Upper lobe of left lung (tissue), 4 donors: ENCODE data around the gene GYG1.

Source experiments
- EP300 ChIP-seq, 4 donors: sonication (generic); formaldehyde crosslinking; IDR thresholded peaks; one replicate each; pipeline ENCODE4 v1.5.1; 2017; ENCODE audit warnings: antibody characterized with exemption in 4 of 4, control low read depth in 2 of 4
- POLR2AphosphoS5 ChIP-seq, 2 donors: sonication (generic); formaldehyde crosslinking; IDR thresholded peaks; one replicate each; pipeline ENCODE4 v1.5.1; 2017; ENCODE audit warnings: antibody characterized with exemption in 2 of 2
- TF ChIP-seq, protein P1 (sequence below), 6 experiments: fragments of 450-650 bp in 4 of 6; fragments of 200-600 bp in 2 of 6; sonication (generic) in 2 of 6; IDR thresholded peaks; one replicate each; pipeline ENCODE4 v1.5.1; 2016 to 2019; ENCODE audit warnings: antibody characterized with exemption in 6 of 6

DNA sequence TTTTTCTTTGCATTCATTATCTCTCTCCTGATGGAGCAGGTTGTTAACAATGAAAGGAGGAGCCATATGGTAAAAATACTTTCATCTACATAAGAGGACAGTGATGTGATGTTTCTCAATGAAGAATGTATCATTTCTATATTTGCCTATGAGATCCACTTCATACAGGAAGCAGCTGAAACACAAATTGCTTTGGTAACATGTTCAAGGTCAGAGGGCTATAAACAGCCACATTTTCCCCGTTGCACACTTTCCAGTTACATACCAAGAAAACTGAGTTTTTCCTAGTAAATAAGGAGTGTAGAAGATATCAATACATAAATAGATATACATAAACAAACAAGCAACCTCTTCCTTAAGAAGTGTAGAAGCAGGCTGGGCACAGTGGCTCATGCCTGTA lies 32.6 kb upstream of the GYG1 start:
- TF ChIP-seq, protein P1, sequence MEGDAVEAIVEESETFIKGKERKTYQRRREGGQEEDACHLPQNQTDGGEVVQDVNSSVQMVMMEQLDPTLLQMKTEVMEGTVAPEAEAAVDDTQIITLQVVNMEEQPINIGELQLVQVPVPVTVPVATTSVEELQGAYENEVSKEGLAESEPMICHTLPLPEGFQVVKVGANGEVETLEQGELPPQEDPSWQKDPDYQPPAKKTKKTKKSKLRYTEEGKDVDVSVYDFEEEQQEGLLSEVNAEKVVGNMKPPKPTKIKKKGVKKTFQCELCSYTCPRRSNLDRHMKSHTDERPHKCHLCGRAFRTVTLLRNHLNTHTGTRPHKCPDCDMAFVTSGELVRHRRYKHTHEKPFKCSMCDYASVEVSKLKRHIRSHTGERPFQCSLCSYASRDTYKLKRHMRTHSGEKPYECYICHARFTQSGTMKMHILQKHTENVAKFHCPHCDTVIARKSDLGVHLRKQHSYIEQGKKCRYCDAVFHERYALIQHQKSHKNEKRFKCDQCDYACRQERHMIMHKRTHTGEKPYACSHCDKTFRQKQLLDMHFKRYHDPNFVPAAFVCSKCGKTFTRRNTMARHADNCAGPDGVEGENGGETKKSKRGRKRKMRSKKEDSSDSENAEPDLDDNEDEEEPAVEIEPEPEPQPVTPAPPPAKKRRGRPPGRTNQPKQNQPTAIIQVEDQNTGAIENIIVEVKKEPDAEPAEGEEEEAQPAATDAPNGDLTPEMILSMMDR (IDR thresholded peaks at IDR 0.05), result no peak
- TF ChIP-seq EP300 (IDR thresholded peaks at IDR 0.05) (no peak), POLR2AphosphoS5 (IDR thresholded peaks at IDR 0.05) (no peak)
